ENCODE measurements around the gene COL6A2.
"Not testable (repeated sequence)": the region's sequence is repeated elsewhere in the genome, so short reads cannot be mapped to it uniquely, and the experiment has no call there.

Gene COL6A2

GRCh38 chr21:46145840-46146691 lies 48.2 kb downstream of the COL6A2 start:
- Mint-ChIP-seq H3K27me3 (peaks cover 5% of the 10 kb centered on the region), H3K36me3 (ENCODE audit: low read depth) (no peaks in the 10 kb centered on the region), H3K27ac (no peak overlapping the region), H3K4me1 (ENCODE audit: low read depth) (peaks cover 7% of the 10 kb centered on the region), H3K9me3 (no peaks in the 10 kb centered on the region), H3K4me3 (no peak overlapping the region)
- intact Hi-C loops (cut with micrococcal nuclease) = no loop called here

GRCh38 chr21:46146856-46147255 lies 48.9 kb downstream of the COL6A2 start:
- H3K27me3 Mint-ChIP-seq = peaks cover 5% of the 10 kb centered on the region
- H3K9me3 Mint-ChIP-seq = no peaks in the 10 kb centered on the region
- intact Hi-C loops (cut with micrococcal nuclease) = no loop called here
- no peaks in the 10 kb centered on the region for H3K36me3 Mint-ChIP-seq (ENCODE audit: low read depth)
- no peak overlapping the region for H3K4me3 Mint-ChIP-seq
- no peak overlapping the region for H3K27ac Mint-ChIP-seq
- H3K4me1 Mint-ChIP-seq (ENCODE audit: low read depth) = peaks cover 7% of the 10 kb centered on the region

DNA sequence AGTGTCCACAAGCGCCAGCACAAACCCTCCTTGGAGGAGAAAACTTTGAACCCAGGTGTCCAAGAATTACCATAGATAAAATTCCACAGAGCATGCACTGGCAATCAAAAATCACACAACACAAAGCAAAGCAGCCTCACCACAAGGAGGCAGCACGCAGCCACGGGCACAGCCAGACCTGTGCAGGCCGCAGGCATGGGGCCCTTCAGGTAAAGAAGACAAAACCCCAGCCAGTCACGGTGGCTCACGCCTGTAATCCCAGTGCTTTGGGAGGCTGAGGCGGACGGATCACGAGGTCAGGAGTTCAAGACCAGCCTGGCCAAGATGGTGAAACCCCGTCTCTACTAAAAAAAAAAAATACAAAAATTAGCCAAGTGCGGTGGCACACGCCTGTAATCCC lies 49.5 kb downstream of the COL6A2 start:
- H3K4me3 Mint-ChIP-seq; intact Hi-C loops (cut with micrococcal nuclease); H3K9me3 Mint-ChIP-seq; H3K27ac Mint-ChIP-seq; H3K36me3 Mint-ChIP-seq (ENCODE audit: low read depth); H3K27me3 Mint-ChIP-seq; H3K4me1 Mint-ChIP-seq (ENCODE audit: low read depth): not testable (repeated sequence)

GRCh38 chr21:46148106-46148505 lies 50.2 kb downstream of the COL6A2 start:
- H3K9me3 Mint-ChIP-seq = no peaks in the 10 kb centered on the region
- H3K4me3 Mint-ChIP-seq = no peak overlapping the region
- peaks cover 7% of the 10 kb centered on the region for H3K4me1 Mint-ChIP-seq (ENCODE audit: low read depth)
- intact Hi-C loops (cut with micrococcal nuclease) = no loop called here
- H3K36me3 Mint-ChIP-seq (ENCODE audit: low read depth) = no peaks in the 10 kb centered on the region
- H3K27ac Mint-ChIP-seq = no peak overlapping the region
- peaks cover 5% of the 10 kb centered on the region for H3K27me3 Mint-ChIP-seq

DNA sequence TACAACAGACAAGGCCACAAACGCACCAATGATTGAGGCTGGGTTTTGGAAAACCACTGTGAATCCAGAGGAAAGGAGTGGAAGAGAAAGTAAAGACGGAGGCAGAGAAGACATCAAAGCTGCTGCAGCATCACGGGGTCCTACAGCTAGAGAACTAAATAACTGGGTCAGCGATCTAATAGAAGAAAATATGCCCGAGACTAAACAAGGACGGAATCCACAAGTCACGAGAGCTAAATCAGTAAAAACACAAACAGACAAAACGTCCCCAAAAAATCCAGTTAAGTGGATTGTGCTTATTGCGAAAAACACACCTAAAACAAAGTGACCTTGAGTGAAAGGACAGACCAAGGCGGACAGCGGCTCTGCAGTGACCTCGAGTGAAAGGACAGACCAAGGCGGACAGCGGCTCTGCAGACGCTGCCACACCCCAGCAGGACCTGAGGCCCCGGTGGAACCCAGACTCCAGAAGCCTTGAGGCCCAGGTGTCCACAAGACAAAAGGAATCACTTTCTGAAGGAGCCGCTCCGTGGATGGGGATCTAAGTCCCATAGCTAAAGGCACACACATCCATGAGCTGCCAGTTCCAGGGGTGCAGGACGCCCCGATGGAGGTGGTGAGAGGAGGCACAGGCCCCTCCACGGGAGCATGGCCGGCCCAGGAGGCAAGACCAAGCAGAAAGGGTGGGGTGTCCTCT lies 51.4 kb downstream of the COL6A2 start:
- H3K9me3 Mint-ChIP-seq = no peaks in the 10 kb centered on the region
- intact Hi-C loops (cut with micrococcal nuclease) = no loop called here
- no peaks in the 10 kb centered on the region for H3K4me1 Mint-ChIP-seq (ENCODE audit: low read depth)
- H3K4me3 Mint-ChIP-seq = no peak overlapping the region
- H3K27me3 Mint-ChIP-seq = peaks cover 4% of the 10 kb centered on the region
- H3K36me3 Mint-ChIP-seq (ENCODE audit: low read depth) = no peaks in the 10 kb centered on the region
- H3K27ac Mint-ChIP-seq = no peak overlapping the region

DNA sequence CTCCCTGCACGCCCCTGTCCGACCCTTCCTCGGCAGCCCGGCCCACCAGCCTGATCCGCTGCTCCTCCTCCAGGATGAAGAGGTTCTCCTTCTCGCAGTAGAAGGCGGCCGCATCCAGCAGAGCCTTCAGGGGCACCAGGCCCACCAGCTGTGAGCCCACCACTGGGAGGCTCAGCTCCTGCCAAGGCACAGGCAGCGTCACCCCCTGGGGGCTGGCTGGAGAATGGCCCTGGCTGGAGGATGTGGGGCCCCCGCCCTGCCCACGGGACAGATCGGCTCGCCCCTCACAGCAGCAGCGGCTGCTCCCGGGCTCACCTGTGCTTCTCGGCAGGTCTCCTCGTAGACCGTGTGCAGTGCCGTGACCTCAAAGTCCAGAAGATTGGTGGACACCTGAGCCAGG lies 52.2 kb downstream of the COL6A2 start:
- Mint-ChIP-seq H3K36me3 (ENCODE audit: low read depth) (no peaks in the 10 kb centered on the region), H3K27me3 (no peaks in the 10 kb centered on the region), H3K4me1 (ENCODE audit: low read depth) (no peaks in the 10 kb centered on the region), H3K27ac (no peak overlapping the region), H3K4me3 (no peak overlapping the region), H3K9me3 (no peaks in the 10 kb centered on the region)
- intact Hi-C loops (cut with micrococcal nuclease) = no loop called here

DNA sequence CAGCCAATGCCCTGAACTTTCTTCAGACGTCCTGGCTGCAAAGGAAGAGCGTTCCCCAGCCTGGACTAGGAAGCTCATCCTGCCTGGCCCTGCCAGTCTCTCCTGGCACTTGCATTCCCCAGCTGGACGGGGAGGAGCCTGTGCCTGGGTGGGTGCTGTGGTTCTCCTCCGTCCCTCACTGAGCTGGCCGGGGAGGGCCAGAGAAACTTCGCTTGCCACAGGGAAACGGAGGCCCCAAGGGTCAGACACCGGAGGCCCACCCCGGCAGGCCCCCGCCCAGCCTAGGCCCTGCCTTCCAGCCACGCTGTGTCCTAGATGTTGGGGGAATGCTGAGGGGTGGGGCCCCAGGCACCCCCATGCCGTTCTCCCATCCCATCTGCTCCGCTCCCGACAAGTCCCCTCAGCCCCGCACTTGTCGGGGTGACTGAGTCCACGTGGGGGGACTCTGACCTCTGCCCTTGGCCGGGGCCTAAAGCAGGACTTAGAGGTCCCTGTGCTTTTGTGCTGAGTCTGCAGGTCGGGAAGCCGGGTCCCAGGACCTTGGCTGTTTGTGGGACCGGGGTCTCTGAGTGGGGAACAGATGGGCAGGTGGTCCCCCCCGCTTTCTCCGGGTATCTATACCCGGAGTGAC lies 52.7 kb downstream of the COL6A2 start:
- H3K4me3 Mint-ChIP-seq = no peak overlapping the region
- H3K27me3 Mint-ChIP-seq = no peaks in the 10 kb centered on the region
- intact Hi-C loops (cut with micrococcal nuclease) = no loop called here
- H3K4me1 Mint-ChIP-seq (ENCODE audit: low read depth) = no peaks in the 10 kb centered on the region
- no peak overlapping the region for H3K27ac Mint-ChIP-seq
- no peaks in the 10 kb centered on the region for H3K36me3 Mint-ChIP-seq (ENCODE audit: low read depth)
- no peaks in the 10 kb centered on the region for H3K9me3 Mint-ChIP-seq

- intact Hi-C loops (cut with micrococcal nuclease) = no loop called here
- no peak overlapping the region for H3K4me3 Mint-ChIP-seq
- no peaks in the 10 kb centered on the region for H3K36me3 Mint-ChIP-seq (ENCODE audit: low read depth)
These were observed 53.5 kb downstream of the COL6A2 start for GRCh38 chr21:46151261-46151988.

GRCh38 chr21:46151989-46152926 lies 54.3 kb downstream of the COL6A2 start:
- Mint-ChIP-seq H3K27me3 (no peaks in the 10 kb centered on the region), H3K9me3 (no peaks in the 10 kb centered on the region), H3K4me1 (ENCODE audit: low read depth) (no peaks in the 10 kb centered on the region), H3K36me3 (ENCODE audit: low read depth) (no peaks in the 10 kb centered on the region), H3K4me3 (no peak overlapping the region), H3K27ac (no peak overlapping the region)
- intact Hi-C loops (cut with micrococcal nuclease) = no loop called here

More at GRCh38 chr21:46151261-46151988, 53.5 kb downstream of the COL6A2 start:
- H3K9me3 Mint-ChIP-seq = no peaks in the 10 kb centered on the region
- H3K4me1 Mint-ChIP-seq (ENCODE audit: low read depth) = no peaks in the 10 kb centered on the region
- H3K27me3 Mint-ChIP-seq = no peaks in the 10 kb centered on the region
- H3K27ac Mint-ChIP-seq = no peak overlapping the region

DNA sequence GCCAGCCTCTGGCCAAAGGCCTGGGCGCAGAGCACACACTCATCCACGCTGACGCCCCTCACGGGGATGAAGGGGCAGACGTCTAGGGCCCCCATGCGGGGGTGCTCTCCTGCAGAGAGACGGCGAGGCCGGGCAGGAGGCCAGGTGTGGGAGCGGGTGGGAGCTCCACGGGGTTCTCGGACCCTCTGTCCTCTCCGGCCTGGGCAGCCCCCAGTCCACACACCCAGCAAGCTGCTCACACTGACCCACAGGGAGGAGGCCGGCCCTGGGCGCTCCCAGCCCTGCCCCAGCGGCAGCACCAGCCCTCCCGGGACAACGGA lies 55.0 kb downstream of the COL6A2 start:
- no peaks in the 10 kb centered on the region for H3K9me3 Mint-ChIP-seq
- intact Hi-C loops (cut with micrococcal nuclease) = no loop called here

DNA sequence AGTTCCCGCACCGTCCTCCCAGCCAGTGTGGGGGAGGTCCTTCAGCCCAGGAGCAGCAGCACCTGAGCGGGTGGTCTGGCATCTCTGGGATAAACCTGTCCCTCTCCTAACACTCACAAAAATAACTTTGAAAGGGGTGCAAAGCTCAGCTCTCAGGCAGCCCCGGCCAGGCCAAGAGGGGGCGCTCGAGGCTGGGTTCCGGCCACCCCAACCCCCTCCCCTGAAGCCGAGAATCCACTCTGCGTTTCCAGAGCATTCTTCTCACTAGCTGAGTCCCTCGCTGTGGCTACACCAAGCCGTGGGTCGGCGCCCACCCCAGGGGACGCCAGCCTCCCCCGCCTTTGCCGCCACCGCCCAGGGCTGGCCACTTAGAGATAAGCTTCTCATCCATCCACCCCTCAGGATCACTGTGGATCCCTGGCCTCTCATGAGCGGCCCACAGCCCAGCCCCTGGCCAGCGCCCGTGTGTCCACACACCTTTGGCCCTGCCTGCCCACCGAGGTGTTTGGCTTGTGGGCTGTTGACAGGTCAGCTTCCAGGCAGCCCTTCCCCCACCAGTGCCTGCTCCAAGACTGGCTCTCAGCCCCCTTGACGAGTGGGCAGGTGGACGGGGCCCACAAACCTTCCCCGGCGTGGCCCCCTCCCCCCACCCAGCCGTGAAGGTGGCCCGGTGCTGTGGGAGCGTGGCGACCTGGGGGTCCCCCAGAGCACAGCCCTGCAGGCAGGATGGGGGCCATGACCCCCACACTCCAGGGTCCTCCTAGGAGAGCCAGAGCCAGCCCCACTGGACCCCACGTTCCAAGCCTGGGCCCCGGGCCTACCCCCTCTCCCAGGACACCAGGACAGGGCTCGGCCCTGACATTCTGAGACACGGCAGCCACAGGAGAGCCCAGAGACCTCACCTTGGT lies 55.6 kb downstream of the COL6A2 start:
- no peaks in the 10 kb centered on the region for H3K9me3 Mint-ChIP-seq
- no peaks in the 10 kb centered on the region for H3K4me1 Mint-ChIP-seq (ENCODE audit: low read depth)
- no peak overlapping the region for H3K4me3 Mint-ChIP-seq
- no peaks in the 10 kb centered on the region for H3K27me3 Mint-ChIP-seq
- H3K27ac Mint-ChIP-seq = no peak overlapping the region
- H3K36me3 Mint-ChIP-seq (ENCODE audit: low read depth) = no peaks in the 10 kb centered on the region
- intact Hi-C loops (cut with micrococcal nuclease) = no loop called here

More for the DNA sequence above, 55.0 kb downstream of the COL6A2 start:
- no peaks in the 10 kb centered on the region for H3K4me1 Mint-ChIP-seq (ENCODE audit: low read depth)
- no peaks in the 10 kb centered on the region for H3K27me3 Mint-ChIP-seq
- H3K4me3 Mint-ChIP-seq = no peak overlapping the region
- no peaks in the 10 kb centered on the region for H3K36me3 Mint-ChIP-seq (ENCODE audit: low read depth)
- no peak overlapping the region for H3K27ac Mint-ChIP-seq

DNA sequence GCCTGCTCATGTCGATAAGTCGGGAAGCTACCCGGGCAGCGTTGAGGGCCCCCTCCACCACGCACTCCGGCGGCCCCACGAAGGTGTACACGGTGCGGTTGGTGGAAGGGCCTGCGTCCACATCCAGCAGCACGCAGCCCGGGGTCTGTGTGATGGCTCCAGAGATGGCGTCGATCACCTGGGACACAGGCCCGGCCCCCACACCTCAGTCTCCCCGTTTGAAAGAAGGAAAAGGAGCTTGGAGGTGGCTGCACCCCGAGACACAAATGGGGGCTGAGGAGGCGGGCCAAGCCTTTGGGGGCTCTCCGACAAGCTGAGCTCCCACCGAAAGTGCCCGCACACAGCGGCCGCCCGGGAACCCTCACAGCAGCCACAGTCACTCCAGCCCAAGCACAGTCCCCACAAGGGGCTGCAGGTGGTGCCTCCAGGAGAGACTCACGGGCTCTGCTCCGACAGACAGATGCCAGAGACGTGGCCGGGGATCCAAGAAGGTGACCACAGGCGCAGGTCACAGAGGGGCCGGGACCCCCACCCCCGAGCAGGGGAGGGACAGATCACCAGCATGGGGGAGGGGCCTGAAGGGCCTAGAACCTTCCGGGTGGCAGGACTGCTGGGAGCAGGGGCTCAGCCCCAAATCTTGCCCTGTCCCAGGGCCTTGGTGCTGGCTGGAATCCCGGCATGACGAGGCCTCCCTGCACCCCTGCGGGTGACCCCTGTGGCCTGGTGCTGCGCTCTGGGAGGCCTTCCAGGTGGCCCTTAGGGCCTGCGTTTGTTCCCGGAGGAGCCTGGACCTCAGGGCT lies 56.4 kb downstream of the COL6A2 start:
- Mint-ChIP-seq H3K4me3 (no peak overlapping the region), H3K36me3 (ENCODE audit: low read depth) (no peaks in the 10 kb centered on the region), H3K9me3 (no peaks in the 10 kb centered on the region), H3K27ac (no peak overlapping the region), H3K27me3 (no peaks in the 10 kb centered on the region), H3K4me1 (ENCODE audit: low read depth) (no peaks in the 10 kb centered on the region)
- intact Hi-C loops (cut with micrococcal nuclease) = no loop called here

Data from dendritic cell treated with granulocyte-macrophage colony-stimulating factor and Interleukin-4, amounts not matched to agents 40 ng/mL and 50 ng/mL, for 4 days (primary cell).